Measurements from ENCODE around the gene HMCN2. TPM values are rescaled to one million over a fixed set of nuclear protein-coding genes. Genes with fewer than 3 reads are reported as not detected.
"Not testable (repeated sequence)": the region's sequence is repeated elsewhere in the genome, so short reads cannot be mapped to it uniquely, and the experiment has no call there.

HMCN2 gene
- total RNA-seq, 1 experiment from 2014 or later, result 15.7 TPM

DNA sequence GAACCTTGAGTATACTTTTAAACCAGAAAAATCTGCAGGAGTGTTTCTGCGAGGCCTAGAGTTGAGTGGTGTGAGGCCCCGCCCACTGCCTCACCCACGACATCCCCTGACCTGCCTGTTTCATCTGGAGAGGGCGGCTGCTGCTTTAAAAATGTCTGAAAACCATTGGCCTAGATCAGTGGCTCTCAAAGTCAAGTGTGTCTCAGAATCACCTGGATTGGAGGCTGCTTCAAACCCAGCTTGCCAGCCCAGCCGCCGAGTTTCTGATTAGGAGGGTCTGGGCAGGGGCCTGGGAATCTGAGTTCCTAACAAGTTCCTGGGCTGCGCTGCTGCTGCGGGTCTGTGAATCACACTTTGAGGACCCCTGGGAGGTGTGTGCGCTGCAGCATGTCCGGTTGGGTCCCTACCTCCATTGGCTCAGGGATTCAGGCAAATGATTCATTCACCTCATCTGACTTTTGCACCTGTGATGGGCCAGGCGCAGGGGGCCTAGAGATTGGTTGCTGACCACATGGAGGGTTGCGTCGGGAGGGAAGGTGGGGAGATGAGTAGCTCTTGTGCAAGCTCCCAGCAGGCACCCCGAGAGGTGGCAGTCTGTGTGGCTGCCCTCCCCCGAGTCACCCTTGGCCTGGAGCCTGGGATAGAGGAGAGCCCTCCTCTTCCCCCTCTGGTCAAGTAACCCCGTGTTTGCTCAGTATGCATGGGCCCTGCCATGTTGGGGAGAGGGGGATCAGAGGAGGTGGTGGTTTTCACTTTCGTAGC is 27.6 kb upstream of the HMCN2 start:
- no peak for DNase-seq (ENCODE audit: low read depth)

GRCh38 chr9:130239363-130239695 is 26.2 kb upstream of the HMCN2 start:
- DNase-seq (ENCODE audit: low read depth), result no peak

GRCh38 chr9:130239741-130240241 is 25.8 kb upstream of the HMCN2 start:
- peak; percentile 45 for DNase-seq (ENCODE audit: low read depth)

DNA sequence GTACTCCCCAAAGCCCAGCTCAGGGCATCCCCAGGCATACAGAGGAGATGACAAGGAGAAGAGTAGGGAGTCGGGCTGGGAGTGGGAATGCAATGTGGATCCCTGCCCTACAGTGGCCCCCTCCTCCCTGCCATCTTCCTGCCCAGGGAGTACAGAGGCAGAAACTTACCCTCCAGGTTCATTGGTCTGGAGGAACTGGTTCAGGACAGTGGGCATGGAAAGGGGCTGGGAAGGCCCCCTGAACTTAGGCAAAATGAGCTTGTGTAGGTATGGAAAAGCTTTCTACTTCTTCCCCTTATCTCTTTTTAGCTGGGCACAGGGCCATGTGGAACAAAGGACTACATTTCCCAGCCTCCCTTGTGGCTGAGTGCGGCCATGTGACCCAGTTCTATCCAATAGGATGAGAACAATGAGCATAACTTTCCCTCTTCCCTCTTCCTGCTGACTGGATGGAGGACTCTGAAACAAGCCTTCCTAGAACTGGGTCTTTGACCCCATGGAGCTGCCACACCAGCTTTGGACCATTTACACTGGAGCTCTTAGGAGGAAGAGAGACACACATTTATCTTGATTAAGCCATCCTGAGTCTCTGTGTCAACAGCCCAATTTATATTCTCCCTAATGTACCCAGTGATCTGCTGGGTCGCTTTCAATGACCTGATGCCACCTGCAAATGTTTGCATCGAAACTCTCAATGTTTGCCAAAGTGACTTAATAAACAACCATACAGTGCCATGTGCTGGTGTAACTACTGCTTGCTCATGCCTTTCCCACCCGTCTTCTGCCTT is 25.0 kb upstream of the HMCN2 start:
- peak; percentile 67 for DNase-seq (ENCODE audit: low read depth)

GRCh38 chr9:130241198-130241535 is 24.4 kb upstream of the HMCN2 start:
- no peak for DNase-seq (ENCODE audit: low read depth)

DNA sequence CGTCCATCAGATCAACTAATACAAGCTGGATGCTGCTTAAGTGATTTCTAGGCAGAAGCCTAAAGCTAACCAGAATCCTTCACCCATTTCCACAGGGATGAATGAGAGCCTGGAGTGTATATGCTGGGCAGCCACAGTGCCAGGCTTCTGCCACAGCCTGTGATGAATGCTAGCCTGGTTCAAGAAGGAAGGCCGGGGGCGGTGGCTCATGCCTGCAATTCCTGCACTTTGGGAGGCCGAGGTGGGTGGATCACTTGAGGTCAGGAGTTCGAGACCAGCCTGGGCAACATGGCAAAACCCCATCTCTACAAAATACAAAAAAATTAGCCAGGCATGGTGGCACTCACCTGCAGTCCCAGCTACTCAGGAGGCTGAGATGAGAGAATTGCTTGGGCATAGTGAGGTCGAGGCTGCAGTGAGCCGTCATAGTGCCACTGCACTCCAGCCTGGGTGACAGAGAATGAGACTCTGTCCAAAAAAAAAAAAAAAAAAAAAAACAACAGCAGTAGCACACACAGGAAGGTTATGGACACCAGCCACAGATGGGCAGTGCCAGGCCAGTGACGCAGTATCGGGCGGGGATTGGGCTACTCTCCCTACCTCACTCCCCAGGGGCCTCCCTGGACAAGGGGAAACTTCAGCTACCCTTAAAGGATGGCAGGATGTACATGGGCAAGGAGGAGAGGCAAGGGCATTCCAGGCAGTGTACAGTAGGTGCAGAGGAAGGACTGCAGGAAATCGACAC is 23.1 kb upstream of the HMCN2 start:
- DNase-seq (ENCODE audit: low read depth), result no peak

DNA sequence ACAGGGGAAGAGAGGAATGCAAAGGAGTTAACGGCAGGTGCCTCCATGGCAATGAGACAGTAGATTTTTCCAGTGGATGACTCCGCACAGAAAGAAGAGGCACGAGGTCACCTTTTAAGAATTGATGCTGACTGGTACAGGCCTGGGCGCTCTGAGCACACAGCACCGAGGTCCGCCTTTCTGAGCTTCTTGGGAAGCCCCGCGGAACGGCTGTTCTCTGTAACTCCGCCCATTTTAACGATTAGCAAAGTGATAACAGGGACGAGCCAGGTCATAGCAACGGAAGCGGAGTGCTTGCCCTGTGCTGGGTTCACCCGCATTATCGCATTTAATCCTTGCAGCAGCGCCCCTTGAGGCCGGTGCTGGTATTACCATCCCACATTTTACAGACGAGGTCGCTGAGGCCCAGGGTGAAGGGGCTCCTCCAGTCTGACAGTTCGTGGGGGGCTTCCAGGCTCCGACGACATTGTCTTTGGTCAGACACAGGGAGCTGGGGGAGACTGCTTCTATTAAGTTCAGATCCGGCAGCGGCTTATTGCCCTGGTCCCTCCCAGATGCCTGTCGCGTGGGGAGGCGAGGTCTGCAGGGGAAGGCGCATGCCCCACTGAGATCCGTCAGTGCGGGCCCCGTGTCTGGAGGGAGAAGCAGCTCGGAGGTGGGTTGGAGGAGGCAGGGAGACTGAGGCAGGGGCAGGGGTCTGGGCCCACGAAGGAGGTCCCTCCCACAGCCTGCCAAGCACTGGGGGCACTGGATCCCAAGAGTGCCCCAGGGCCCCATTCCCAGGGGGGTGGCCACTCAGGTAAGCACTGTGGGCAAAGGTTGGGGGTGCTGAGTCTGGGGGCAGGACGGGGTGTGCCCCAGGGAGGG is 22.3 kb upstream of the HMCN2 start:
- DNase-seq (ENCODE audit: low read depth), result peak; percentile 39

- DNase-seq (ENCODE audit: low read depth), result no peak
Observed at GRCh38 chr9:130243882-130244170, 21.7 kb upstream of the HMCN2 start.

GRCh38 chr9:130244548-130245165 is 20.9 kb upstream of the HMCN2 start:
- DNase-seq (ENCODE audit: low read depth), result no peak

- no peak for DNase-seq (ENCODE audit: low read depth)
Observed at GRCh38 chr9:130245474-130245873, 20.1 kb upstream of the HMCN2 start.

- DNase-seq (ENCODE audit: low read depth), result no peak
Observed at GRCh38 chr9:130246126-130246525, 19.4 kb upstream of the HMCN2 start.

- no peak for DNase-seq (ENCODE audit: low read depth)
Observed at GRCh38 chr9:130254747-130255630, 10.6 kb upstream of the HMCN2 start.

DNA sequence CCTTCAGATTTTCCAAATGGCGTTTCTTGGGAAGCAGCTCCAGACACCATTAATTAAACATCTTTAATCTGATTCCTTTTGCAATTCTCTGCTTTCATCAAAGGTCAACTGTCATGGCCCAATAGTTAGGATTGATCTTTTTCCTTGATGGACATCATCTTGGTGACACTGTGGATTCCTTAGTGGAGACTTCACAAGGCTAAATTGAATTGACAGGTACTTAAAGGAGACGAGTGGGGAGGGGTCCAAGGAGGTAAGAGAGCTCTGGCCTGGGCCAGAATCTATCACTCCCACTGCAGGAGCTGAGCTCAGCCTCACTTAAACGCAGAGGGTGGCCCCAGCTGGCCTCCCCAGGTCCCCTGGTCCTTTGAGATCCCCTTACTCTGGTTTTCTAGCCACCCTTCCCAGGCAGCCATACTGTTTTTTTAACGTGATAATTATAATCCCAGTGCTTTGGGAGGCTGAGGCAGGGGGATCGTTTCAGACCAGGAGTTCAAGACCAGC is 9.9 kb upstream of the HMCN2 start:
- DNase-seq (ENCODE audit: low read depth), result no peak

- DNase-seq (ENCODE audit: low read depth), result no peak
Observed at GRCh38 chr9:130256644-130257043, 8.9 kb upstream of the HMCN2 start.

GRCh38 chr9:130258137-130258536 is 7.4 kb upstream of the HMCN2 start:
- not testable (repeated sequence) for DNase-seq (ENCODE audit: low read depth)

DNA sequence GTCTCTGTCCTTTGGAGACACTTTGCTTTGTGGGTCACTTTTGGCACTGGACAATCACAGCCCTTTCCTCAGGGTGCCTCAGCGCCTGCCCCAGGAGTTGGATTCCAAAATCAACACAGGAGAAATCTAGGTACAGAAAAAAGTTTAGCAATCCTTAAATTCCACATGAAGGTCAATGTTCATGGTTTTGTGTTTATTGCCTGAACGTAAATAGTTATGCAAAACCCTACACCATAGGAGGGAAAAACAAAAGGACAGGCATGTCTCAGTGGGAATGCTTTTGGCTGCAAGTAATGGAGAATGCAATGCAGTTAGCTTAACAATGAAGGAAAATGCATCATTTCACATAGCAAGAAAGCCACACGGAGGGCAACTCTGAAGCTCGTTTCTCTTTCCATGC is 6.5 kb upstream of the HMCN2 start:
- no peak for DNase-seq (ENCODE audit: low read depth)

DNA sequence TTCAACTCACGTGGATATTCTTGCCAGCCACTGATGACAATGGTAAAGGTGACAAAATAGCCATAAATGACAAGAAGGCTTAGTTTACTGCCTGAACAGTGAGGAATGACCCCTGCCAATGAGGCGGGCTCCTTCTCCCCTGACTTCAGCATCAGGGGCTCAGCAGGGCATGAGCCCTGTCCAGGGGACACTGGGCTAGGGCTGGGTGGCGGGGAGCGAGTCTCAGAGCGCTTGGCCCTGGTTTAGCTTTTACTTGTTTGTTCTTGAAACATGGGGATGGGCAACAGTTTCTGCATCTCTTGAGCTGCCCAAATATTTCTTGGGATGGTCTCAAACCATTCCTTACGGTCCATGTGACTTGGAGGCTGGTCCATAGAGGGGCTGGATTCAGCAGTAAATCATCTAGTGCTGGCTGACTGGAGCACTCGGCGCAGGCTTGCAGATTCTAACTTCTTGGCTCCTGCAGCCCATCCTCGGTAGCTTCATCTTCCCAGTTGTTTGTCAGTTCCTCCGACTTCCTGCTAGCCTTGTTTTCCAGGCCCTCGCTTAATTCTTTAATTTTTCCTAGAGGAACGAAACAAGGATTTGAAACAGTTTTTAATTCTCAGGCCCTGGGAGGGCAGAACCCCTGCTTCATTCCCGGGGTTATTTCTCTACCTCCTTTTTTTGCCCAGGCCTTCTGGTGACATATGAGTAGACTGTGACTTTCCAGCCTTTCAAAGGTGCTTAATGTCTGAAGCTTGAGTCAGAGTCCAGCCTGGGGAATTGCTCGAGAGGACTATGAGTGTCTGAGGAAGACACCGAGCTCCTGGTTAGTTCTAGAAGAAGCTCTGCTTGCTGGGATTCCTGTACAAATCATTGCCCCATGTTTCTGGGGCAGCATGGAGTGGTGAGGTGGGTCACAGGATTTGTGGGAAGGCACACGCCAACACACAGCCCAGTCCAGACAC is 4.5 kb upstream of the HMCN2 start:
- no peak for DNase-seq (ENCODE audit: low read depth)

DNA sequence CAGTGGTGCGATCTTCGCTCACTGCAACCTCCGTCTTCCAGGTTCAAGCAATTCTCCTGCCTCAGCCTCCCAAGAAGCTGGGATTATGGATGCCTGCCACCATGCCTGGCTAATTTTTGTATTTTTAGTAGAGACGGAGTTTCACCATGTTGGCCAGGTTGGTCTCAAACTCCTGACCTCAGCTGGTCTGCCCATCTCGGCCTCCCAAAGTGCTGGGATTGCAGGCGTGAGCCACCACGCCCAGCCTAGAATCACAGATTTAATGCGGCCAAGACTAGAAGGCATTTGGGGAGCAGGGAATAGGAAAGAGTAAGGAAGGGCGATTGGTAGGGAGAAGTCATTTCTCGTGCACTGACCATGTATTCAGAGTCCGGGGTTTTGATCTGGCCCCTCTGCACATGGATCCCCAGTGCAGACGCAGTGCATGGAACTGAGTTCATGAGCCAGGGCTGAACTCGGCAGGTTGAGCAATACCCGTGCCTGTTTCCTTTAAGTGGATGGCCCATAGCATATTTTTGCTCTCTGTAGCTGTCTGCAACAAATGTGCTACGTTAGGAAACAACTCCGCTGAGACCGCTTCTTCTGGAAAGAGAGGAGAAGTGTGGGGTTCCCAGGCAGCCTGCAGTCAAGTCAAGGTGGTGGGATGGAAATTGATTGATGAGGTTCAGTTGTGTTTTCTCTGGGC is 3.4 kb upstream of the HMCN2 start:
- DNase-seq (ENCODE audit: low read depth), result no peak

All from LHCN-M2 (cell line).